Effector memory CD4-positive, alpha-beta T cell (primary cell): ENCODE data around the gene CEP192.
"Not testable (repeated sequence)": the region's sequence is repeated elsewhere in the genome, so short reads cannot be mapped to it uniquely, and the experiment has no call there.

ENCODE experiments used
- DNase-seq, 3 donors: peaks; one replicate each; pipeline ENCODE4 v3.0.0-alpha.2; 2020
- H3K27ac ChIP-seq: 2 replicates; pipeline ENCODE4 v1.7.0; 2013; ENCODE audit warnings: mild to moderate bottlenecking, low read length, moderate library complexity; ENCODE audit not compliant: insufficient read depth, poor library complexity, severe bottlenecking
- H3K27me3 ChIP-seq: replicated peaks from 2 replicates; pipeline ENCODE4 v1.7.0; 2013; ENCODE audit warnings: mild to moderate bottlenecking, low read length; ENCODE audit not compliant: insufficient read depth, control insufficient read depth, poor library complexity, severe bottlenecking
- H3K36me3 ChIP-seq: 2 replicates; pipeline ENCODE4 v1.7.0; 2013; ENCODE audit warnings: mild to moderate bottlenecking, low read length, moderate library complexity; ENCODE audit not compliant: control insufficient read depth, insufficient read depth
- H3K4me1 ChIP-seq: 2 replicates; pipeline ENCODE4 v1.7.0; 2013; ENCODE audit warnings: low read length, mild to moderate bottlenecking; ENCODE audit not compliant: control insufficient read depth, insufficient read depth, poor library complexity, severe bottlenecking
- H3K4me3 ChIP-seq: 2 replicates; pipeline ENCODE4 v1.7.0; 2013; ENCODE audit warnings: low read length, low read depth, mild to moderate bottlenecking; ENCODE audit not compliant: insufficient read depth, poor library complexity, severe bottlenecking
- H3K9me3 ChIP-seq: 2 replicates; pipeline ENCODE4 v1.7.0; 2013; ENCODE audit warnings: mild to moderate bottlenecking, low read length, moderate library complexity; ENCODE audit not compliant: control insufficient read depth

CEP192 gene

DNA sequence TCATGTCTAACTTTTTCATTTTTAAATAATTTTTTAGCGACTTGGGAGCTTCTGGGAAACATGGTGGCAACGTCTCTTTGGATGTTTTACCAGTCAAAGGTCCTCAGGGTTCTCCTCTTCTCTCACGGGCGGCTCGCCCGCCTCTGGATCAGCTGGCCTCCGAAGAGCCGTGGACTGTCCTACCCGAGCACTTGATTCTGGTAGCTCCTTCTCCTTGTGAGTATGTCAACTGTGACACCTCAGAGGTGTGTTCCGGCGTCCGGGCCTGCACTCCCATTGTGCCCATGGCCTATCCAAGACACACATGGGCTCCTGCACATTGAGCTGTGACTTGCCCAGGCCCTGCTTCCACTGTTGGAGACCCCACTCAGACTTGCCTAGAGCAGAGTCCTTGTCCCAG is 104.3 kb downstream of the CEP192 start:
- no peak for DNase-seq
- Histone ChIP-seq H3K4me1 (no peaks in the 10 kb centered on the region), H3K27ac (no peak overlapping the region), H3K4me3 (no peak overlapping the region), H3K36me3 (peaks cover 54% of the 10 kb centered on the region), H3K9me3 (no peaks in the 10 kb centered on the region), H3K27me3 (no peaks in the 10 kb centered on the region)

DNA sequence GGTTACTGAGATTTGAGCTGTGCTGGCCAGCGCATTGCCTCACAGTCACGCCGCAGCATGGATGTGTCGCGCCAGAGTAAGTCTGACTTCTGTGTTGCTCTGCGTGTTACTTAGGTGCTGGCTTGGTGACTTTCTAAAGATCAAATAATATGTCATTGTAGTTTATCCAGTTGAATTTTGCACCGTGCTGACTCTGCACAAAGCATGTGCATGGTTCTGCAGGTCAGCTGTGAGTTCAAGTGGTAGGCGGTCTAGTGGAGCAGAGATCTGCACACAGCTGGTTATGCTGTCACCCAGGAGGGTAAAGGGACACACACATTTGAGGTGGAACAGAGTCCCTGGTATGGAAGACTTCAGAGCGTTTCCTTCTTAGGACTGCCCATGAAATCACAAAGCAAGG is 105.1 kb downstream of the CEP192 start:
- Histone ChIP-seq H3K27ac (no peak overlapping the region), H3K27me3 (no peaks in the 10 kb centered on the region), H3K4me1 (no peaks in the 10 kb centered on the region), H3K4me3 (no peak overlapping the region), H3K9me3 (no peaks in the 10 kb centered on the region), H3K36me3 (peaks cover 58% of the 10 kb centered on the region)
- no peak for DNase-seq

DNA sequence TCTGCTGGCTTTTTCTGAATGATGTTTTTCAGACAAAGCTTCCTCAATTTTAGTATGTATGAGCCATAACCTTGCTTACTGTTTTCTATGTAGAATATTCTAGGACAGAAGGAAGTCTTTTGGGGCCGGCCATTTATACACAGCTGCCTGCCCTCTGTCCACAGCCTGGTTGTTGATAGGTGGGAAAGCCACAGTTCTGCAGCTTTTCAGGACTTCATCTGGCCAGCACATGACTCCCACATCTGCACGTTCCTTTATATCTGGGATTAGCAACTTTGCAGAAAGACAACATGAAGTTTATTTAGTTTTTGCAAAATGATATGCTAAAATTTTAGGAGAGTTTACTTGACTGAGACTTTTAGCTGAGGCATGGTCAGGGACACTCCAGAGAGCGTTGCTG is 105.6 kb downstream of the CEP192 start:
- no peaks in the 10 kb centered on the region for H3K9me3 ChIP-seq
- H3K4me3 ChIP-seq: no peak overlapping the region
- DNase-seq: no peak
- no peaks in the 10 kb centered on the region for H3K27me3 ChIP-seq
- H3K36me3 ChIP-seq: peaks cover 62% of the 10 kb centered on the region
- no peak overlapping the region for H3K27ac ChIP-seq
- H3K4me1 ChIP-seq: no peaks in the 10 kb centered on the region

DNA sequence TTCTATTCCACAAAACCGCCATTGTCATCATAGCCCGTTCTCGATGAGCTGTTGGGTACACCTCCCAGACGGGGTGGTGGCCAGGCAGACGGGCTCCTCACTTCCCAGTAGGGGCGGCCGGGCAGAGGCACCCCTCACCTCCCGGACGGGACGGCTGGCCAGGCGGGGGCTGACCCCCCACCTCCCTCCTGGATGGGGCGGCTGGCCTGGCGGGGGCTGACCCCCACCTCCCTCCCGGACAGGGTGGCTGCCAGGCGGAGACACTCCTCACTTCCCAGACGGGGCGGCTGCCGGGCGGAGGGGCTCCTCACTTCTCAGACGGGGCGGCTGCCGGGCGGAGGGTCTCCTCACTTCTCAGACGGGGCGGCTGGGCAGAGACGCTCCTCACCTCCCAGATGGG is 106.9 kb downstream of the CEP192 start:
- H3K4me1 ChIP-seq, H3K27ac ChIP-seq, H3K9me3 ChIP-seq, DNase-seq, H3K27me3 ChIP-seq, H3K4me3 ChIP-seq: not testable (repeated sequence)
- peaks cover 74% of the 10 kb centered on the region for H3K36me3 ChIP-seq

DNA sequence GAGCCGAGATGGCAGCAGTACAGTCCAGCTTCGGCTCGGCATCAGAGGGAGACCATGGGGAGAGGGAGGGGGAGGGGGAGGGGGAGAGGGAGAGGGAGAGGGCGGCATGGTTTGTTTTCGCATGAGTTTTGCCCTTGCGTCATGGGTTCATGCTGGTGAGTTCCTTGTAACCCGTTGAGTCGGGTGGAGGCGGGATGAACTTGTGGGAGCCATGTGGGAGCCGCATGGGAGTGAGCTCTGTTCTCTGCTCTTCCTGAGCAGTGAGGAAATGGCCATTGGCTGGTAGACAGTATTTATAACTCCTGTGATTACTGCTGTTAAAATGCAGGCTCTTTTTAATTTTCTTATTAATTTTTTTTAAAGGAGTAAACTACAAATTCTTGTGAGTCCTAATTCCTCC is 108.0 kb downstream of the CEP192 start:
- no peaks in the 10 kb centered on the region for H3K27me3 ChIP-seq
- H3K4me3 ChIP-seq: no peak overlapping the region
- H3K4me1 ChIP-seq: peaks cover 2% of the 10 kb centered on the region
- no peak overlapping the region for H3K27ac ChIP-seq
- H3K9me3 ChIP-seq: no peaks in the 10 kb centered on the region
- no peak for DNase-seq
- peaks cover 75% of the 10 kb centered on the region for H3K36me3 ChIP-seq

DNA sequence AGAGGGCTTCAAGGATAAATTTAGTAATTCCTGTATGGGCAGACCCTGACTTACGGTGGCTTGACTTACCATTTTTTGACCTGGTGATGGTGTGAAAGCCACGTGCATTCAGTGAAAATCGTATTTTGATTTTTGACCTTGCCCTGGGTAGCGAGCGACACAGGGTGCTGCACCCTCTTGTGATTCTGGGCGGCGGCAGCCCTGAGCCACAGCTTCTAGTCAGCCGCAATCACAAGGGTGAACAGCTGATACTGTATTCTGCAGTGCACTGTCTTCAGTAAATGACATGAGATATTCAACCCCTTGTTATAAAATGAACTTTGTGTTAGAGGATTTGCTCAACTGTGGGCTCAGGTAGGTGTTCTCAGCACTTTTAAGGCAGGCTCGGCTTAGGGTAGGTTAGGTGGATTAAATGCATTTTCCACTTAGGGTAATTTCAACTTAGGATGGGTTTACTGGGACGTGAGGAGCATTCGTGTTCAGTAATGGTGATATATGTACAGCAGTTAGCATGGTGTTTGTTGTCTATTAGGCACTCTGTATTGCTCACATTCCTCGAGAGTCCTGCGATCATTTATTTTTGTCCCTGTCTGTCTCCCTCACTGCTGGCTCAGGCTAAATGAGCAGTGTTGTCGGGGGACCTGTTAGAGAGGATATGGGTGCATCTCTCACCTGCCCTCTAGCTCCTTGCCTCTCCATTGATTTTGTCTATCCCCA is 109.9 kb downstream of the CEP192 start:
- Histone ChIP-seq H3K27me3 (no peaks in the 10 kb centered on the region), H3K9me3 (no peaks in the 10 kb centered on the region), H3K4me3 (no peak overlapping the region), H3K27ac (no peak overlapping the region), H3K36me3 (peaks cover 77% of the 10 kb centered on the region), H3K4me1 (peaks cover 2% of the 10 kb centered on the region)
- no peak for DNase-seq

DNA sequence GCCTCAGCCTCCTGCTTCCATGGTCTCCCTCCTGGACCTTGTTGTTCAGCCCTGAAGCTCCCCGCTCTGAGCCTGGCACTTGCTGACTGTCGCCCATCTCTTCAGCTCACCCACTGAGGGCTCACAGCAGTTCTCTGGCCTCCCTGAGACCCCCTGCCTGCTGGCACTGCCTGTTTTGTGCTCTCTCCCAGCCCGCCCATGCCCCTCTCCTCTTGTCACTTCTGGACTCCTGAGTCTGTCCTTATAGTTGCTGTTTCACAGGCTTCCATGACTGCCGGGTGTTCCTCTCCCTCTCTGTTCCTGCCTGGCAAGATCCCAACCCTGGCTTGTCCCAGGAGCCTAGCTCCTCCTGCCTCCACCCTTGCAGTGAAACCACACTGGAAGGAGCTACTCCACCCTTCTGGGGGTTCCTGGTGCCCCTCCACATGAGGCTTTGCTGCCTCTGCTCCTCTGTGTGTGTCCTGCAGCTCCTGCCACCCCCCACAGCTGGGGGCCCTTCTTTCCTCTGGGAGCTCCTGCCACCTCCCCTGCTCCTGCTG is 110.6 kb downstream of the CEP192 start:
- peaks cover 77% of the 10 kb centered on the region for H3K36me3 ChIP-seq
- no peak overlapping the region for H3K4me3 ChIP-seq
- no peaks in the 10 kb centered on the region for H3K27me3 ChIP-seq

DNA sequence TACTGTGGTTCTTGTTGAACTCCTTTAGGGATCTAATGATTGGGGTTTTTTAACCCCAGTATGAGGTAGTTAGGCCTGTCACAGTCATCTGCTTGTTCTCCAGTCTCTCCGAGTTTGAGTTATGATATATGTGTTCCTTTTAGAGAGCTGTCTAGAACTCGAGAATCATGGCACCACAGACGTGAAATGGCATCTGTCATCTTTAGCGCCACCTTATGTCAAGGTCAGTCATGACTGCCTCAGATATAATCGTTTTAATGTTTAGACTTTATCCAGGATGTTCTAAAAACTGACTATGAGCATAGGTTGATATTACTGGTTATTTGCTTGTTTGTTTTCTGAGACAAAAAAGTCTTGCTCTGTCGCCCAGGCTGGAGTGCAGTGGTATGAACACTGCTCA is 112.2 kb downstream of the CEP192 start:
- H3K36me3 ChIP-seq: peaks cover 82% of the 10 kb centered on the region
- no peak for DNase-seq
- H3K27ac ChIP-seq: no peak overlapping the region
- no peaks in the 10 kb centered on the region for H3K27me3 ChIP-seq
- no peaks in the 10 kb centered on the region for H3K9me3 ChIP-seq
- H3K4me3 ChIP-seq: no peak overlapping the region
- peaks cover 2% of the 10 kb centered on the region for H3K4me1 ChIP-seq

More for the DNA sequence above, 110.6 kb downstream of the CEP192 start:
- Histone ChIP-seq H3K9me3 (no peaks in the 10 kb centered on the region), H3K27ac (no peak overlapping the region), H3K4me1 (peaks cover 2% of the 10 kb centered on the region)
- DNase-seq: no peak

DNA sequence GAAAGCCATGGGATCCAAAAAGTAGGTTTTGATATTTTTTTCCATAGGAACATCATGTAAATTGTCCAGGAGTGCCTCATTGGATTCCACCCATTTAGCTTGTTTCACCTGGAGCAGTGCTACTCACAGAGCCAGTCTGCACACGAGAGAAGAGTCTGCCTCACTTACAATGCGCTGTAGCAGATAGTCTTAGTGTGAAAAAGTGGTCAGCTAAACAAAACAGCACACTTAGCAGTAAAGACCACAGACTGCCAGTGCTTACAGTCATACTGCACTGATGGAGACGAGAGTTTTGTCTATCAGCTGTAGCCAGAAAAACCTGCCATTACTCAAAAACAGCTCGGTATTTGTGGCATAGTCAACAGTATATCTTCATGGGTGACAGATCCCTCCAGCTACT is 113.9 kb downstream of the CEP192 start:
- Histone ChIP-seq H3K27me3 (no peaks in the 10 kb centered on the region), H3K27ac (no peak overlapping the region), H3K4me3 (no peak overlapping the region), H3K4me1 (peaks cover 2% of the 10 kb centered on the region), H3K9me3 (no peaks in the 10 kb centered on the region), H3K36me3 (peaks cover 76% of the 10 kb centered on the region)
- DNase-seq: no peak

DNA sequence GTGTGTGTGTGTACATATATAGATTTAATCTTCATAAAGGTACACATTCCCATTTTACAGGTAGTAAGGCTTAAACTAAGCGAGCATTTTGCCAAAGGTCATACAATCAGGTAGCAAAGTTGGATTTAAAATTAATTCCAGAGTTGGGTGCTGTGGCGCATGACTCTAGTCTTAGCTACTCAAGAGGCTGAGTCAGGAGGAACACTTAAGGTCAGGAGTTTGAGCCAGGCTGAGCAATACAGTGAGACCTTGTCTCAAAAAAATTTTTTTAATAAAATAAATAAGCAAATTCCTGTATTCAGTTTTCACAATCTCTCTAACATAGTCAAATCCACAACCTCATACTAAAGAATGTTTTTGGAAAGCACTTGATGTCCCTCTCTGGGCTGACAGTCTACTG is 115.9 kb downstream of the CEP192 start:
- H3K9me3 ChIP-seq: no peaks in the 10 kb centered on the region
- no peaks in the 10 kb centered on the region for H3K27me3 ChIP-seq
- H3K27ac ChIP-seq: no peak overlapping the region
- H3K4me3 ChIP-seq: no peak overlapping the region
- peaks cover 2% of the 10 kb centered on the region for H3K4me1 ChIP-seq
- DNase-seq: no peak
- H3K36me3 ChIP-seq: peaks cover 57% of the 10 kb centered on the region
